ENCODE data around the gene FNDC3B.
"Not testable (repeated sequence)": the region's sequence is repeated elsewhere in the genome, so short reads cannot be mapped to it uniquely, and the experiment has no call there.

Gene FNDC3B

DNA sequence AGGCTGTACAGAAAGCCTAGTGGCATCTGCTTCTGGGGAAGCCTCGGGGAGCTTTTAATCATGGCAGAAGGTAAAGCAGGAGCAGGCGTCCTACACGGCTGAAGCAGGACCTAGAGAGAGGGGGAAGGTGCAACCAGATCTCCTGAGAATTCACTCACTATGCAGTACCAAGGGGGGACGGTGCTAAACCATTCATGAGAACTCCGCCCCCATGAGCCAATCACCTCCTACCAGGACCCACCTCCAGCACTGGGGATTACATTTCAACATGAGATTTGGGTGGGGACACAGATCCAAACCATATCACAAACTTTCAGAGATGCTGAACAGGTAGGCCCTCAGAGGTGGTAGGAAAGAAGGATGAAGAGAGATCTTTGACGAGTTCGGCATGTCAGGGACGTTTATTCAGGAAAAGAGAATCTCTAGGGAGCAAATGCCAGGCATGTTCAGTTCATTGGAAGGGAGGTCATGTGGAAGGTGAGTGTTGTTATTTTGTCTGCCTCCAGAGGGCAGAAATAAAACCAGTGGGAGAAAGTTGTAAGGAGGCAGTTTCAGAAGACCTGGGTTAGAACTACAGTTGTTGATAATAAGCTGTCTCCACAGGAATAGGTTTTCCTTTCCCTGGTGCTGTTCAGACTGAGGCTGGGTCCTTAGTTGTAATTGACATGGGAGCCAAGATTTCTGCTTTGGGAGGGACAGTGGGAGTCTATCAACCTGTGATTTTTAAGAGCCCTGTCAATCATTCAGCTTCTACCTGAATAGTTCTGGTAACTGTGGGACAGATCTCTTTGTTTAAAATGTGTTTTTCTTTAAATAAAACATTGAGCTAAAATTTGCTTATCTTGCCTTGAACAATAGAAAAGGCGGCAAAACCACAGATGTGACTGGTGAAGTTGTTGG, 4.3 kb upstream of the FNDC3B start:
- no peak for FAIRE-seq

DNA sequence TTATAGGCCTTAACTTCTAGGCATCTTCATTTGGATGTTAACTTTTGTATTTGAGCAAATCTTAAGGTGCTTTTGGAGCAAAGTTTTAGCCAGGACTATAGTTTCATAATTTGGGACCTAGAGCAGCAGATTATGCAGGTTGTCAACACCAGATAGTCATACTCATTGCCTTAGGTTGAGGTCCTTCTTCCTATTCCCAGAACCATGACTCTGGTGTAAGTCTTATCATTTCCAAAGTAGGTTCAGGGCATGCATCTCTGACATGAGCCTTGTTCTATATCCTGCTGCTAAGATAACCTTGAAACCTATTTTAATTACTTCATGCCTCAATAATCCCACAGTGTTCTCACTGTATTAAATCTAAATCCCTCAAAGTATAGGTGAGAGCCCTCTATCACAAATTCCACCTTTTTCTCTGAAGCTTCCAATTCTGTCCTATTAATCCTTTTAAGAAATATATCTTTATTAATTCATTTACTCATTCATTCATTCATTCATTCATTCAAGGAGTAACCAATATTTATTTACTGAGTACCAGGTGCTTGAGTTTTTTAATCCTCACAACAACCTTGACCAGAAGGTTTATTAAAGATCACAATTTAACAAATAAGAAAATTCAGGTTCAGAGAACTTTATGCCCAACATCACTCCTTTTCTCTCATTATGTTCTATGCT, 2.7 kb upstream of the FNDC3B start:
- FAIRE-seq: no peak

DNA sequence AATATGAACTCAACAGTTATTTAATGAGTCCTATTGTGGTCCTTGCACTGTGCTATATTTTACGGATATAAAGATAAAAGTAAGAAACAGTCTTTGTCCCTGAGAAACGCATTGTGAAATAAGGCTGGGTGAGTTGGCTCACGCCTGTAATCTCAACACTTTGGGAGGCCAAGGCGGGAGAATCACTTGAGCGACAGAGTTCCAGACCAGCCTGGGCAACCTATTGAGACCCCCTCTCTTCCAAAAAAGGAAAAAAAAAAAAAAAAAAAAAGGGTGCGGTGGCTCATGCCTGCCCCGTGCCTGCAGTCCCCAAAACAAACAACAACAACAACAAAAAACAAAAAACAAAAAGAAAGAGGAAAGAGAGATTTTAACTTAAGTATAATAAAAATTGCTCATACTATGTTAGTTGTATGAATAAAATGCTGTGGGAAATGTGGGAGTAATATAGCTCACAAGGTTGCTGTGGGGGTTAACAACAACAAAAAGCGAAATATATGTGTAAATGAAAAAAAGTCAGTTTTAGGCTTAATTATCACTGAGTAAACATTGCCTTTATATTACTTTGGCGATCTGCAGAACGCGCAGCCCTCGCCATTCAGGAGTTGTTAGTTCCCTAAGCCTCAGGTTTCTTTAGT, 461 bp upstream of the FNDC3B start:
- FAIRE-seq: no peak

DNA sequence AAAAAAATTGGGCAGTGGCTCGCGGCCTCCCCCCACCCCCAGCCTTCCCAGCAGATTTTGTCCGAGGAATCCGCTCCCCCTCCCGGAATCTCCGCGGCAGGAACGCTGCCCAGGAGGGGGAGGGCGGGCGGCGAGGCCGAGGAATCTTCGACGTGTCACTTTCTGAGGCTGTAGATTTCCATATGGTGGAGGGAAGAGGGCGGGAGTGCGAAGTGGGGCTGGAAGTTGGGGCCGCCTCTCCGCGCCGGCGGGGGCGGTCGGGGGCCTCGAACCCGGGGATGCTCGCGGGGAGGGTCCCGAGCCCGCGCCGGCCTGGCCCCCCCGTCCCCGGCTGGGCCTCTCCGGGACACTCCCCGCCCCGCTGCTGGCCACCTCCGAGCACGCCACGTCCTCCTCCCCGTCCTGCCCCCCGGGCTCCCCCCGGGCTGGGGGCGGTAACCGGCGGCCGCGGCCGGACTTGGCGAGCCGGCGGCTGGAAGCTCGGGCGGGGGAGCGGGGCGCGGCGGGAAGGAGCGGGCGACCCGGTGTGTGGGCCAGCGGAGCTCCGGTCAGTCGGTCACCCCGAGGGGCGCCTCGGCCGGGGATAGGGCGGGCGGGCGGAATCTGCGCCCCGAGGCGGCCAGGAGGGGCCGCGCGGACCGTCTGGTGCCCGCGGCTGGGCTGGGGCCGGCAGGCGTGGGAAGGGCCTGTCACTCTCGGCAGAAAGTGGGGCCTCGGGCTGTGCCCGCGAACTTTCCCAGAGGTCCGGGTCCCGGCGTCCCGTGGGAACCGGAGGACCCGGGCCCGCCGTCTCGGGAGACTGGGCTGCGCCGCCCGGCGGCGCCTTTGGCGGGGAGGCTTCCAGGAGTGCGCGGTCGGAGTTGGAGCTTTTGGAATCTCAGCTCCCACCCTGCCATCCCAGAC, 951 bp downstream of the FNDC3B start:
- no peak for FAIRE-seq

DNA sequence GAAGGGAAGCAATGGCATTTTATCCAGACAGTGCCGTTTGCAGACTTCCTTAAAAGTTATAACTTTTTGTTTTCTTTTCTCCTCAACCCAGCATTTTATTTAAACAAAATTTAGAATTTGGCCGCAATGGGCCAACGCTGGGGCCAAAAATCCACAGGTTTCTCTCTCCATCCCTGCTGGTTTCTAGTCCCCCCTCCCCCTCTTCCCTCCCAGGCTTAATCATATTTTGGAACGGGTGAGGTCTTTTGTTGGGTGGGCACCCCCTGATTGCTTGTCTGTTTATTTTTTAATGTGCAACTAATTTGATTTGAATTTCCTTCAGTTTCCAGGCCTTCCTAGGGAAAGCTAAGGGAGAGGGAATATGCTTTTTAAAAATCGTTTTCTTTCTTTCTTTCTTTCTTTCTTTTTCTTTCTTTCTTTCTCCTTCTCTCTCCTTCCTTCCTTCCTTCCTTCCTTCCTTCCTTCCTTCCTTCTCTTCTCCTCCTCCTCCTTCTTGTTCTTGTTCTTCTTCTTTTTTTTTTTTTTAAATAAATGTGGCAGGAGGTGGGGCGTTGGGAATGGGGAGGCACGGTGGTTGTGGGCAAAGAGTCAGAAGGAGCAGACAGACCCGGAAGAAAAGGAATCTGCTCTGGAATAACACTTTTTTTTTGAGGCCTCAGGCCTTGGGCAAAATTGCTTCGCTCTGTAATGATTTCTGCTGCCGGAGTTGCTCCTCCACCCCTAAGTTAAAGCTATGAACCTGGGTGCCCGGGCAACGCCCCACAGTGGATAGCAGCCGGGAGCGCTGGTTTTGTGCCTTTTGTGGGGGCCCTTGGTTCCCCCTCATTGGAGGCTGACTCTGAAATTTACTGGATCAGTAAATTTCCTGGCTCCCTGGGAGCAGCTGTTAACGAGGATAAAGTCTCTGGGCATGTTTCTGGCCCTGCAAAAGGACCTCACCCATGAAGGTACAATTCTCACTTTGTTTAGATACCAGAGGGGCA, 1.9 kb downstream of the FNDC3B start:
- FAIRE-seq: no peak

DNA sequence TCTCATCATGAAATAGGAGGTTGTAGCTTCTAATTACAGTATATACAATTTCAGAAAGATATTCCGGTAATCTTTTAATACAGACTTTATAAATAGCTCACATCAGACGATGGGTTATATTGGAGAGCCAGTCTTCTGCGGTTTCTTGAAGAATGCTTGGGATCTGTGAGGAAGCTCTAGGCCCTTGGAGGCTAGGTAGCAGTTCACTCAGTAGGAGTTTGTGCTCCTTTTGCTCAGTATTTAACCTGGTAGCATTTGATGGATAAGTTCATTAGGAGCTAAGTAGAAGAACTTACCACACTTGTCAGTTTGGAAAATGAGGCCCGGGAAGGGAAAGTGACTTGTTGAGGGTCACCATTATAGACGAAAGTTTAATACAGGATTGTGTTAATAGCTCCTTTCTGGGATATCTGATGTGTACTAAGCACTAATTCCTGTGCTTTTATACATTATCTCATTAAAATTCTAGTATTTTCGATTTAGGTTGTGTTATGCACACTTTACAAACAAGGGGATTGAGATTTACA, 2.8 kb downstream of the FNDC3B start:
- FAIRE-seq: peak; percentile 69

DNA sequence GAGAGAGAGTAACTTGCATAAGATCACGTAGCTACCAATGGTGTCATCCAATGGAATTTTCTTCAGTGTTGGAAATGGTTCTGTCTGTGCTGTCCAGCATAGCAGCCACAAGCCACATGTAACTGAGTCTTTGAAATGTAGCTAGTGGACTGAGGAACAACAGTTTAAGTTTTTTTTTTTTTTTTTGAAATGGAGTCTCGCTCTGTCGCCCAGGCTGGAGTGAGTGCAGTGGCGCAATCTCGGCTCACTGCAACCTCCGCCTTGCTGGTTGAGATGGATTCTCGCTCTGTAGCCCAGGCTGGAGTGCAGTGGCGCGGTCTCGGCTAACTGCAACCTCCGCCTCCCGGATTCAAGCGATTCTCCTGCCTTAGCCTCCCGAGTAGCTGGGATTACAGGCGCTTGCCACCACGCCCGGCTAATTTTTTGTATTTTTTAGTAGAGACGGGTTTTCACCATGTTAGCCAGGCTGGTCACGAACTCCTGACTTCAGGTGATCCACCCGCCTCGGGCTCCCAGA, 3.3 kb downstream of the FNDC3B start:
- FAIRE-seq: not testable (repeated sequence)

DNA sequence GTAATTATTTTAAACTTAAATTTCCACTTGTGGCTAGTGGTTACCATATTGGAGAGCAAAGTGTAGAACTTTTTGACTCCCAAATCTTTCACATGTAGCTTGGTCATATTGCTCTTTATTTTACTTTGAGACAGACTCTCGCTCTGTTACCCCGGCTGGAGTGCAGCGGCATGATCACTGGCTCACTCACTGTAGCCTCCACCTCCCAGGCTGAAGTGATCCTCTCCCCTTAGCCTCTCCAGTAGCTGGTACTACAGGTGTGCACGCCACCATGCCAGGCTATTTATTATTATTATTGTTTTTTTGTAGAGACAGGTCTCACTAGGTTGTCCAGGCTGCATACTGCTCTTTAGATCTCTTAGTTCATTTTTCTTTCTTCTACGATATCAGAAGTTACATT, 3.9 kb downstream of the FNDC3B start:
- no peak for FAIRE-seq

DNA sequence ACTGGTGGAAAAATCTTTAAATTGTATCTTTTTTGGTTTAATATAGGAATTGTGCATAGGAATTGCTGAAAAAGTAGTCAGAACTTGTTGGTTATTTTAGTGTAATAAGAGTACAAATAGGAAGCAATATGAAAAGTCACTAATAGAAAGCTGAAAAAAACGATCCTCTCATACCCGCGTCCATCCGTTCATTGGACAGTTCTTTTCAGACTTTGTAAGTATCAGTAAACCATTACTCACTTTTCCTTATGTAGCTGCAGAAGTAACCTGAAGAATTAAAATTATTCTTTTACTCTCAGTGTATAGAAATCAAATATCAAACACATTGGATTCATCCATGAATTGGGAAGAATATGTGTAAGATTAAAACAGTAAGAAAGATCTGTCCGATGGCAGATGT, 4.4 kb downstream of the FNDC3B start:
- no peak for FAIRE-seq

DNA sequence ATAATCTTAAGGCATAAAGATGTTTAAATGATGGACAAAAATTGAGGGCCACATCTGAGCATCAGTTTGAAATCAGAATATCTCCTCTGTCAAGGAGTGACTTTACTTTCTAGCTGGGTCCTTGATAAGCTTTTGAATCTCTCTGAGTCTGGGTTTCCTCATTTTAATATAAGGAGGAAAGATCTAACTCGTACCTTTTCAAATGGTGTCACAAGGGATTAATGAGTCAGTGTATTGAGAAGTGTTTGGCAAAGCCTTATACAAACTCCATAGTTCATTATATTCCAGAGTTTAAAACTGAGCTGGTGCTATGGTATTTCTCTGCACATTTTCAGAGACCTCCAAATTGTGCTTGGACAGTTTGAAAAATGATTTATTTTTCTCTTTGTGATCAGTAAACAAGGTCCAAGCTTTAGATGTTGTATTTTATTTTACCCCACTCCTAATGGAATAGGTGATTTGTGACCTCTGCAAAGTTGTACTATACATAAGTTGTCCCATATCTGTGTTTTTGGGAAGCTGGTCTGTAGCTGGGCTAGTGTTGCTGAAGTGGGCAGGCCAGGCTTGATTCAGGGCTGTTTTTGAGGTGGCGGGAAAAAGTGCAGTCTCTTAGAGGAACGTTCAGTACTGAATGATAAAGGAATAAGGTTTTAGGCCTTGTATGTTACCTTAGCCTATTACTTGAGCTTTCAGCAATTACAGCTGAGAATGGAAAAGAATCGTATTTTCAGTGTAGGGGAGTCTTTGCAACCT, 5.6 kb downstream of the FNDC3B start:
- no peak for FAIRE-seq

DNA sequence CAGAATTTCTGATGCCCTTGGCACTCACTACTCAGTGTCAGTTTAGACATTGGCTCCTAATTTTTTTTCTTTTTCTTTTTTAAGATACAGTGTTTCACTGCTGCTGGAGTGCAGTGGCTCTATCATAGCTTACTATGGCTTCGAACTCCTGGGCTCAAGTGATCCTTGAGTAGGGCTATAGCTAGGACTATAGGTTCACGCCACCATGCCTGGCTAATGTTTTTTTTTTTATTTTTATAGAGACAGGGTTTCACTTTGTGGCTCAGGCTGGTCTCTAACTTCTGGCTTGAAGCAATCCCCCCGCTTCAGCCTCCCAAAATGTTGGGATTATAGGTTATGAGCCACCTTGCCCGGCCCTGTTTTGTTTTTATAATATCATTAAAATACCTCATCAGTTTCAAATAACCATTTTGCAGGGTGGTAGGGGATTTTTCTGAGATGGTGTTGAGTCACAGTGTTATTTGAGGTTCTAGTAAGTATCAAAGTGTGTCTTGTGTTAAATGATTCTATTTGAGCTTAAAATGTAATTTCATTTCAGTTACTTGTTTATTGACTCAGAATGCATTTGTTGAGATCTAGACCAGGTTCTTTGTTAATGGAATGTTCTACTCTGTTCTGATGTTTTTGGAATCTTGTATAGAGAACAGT, 7.0 kb downstream of the FNDC3B start:
- FAIRE-seq: no peak

DNA sequence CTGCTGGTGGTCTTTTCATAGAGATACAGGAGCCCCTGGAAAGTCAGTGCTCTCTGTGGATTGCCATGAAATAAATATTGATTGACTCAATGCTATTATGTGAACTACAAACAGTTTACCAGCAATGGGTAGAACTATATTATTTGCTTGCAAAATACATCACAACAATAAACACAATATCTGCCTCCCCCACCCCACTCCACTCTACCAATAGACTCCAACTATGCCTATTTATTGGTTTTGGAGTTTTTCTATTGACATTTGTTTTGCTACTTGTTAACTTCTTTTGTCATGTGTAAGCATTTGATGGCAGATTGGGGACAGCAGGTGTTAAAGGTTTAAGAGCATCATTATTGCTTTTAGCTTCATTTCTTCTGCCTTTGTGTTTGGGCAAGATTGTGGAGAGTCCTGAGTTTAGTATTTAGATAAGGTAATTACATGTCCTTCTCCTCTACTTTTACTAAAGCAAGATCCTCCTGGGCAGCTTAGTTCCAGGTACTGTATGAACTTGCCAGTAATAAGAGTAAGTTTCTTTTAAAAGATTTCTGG, 8.3 kb downstream of the FNDC3B start:
- no peak for FAIRE-seq

DNA sequence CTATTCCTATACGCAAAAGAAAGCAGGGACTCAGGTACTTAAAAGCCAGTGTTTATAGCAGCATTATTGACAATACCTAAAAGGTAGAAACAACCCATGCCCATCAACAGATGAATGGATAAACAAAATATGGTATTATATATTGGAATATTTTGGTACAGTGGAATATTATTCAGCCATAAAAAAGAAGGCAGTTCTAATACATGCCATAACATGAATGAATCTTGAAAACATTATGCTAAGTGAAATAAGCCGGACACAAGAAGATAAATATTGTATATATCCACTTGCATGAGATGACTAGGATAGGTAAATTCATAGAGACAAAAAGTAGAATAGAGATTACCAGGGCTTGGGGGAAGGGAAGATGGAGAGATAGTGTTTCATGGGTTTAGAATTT, 9.2 kb downstream of the FNDC3B start:
- no peak for FAIRE-seq

DNA sequence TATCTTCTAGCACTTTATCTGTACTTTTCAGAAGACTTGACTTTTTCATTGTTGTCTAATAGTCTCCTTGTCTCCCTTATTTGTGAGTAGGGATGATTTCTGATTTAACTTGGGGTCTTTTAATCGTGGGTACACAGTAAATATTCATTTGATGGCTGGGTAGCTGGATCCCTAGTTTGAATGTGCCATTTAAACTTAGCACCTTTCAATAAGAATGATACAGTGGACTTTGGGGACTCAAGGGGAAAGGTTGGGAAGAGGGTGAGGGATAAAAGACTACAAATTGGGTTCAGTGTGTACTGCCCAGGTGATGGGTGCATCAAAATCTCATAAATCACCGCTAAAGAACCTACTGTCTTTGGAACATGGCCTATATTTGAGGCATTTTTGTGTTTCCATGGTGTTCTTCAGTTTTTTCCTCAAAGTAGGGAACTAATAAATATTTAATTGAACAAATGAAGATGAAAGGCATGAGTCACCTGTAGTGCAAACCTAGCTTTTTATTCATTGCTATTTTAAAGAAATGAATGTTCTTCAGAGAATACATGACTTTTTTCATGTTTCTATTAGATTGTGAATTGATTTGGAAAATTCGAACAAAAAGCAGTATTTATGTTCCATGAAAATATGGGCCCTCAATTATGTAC, 12.1 kb downstream of the FNDC3B start:
- FAIRE-seq: peak; percentile 58

DNA sequence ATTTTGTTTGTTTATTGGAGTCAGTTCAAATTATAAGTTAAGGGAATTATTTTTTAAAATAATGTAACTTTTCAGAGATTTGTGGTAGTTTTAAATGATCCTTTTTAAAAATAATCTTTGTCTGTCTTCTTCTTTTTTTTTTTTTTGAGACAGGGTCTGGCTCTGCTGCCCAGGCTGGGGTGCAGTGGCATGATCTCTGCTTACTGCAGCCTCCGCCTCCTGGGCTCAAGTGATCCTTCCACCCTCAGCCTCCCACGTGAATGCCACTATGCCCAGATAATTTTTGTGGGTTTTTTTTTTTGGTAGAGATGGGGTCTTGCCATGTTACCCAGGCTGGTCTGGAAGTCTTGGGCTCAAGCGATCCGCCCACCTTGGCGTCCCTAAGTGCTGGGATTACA, 12.6 kb downstream of the FNDC3B start:
- no peak for FAIRE-seq

DNA sequence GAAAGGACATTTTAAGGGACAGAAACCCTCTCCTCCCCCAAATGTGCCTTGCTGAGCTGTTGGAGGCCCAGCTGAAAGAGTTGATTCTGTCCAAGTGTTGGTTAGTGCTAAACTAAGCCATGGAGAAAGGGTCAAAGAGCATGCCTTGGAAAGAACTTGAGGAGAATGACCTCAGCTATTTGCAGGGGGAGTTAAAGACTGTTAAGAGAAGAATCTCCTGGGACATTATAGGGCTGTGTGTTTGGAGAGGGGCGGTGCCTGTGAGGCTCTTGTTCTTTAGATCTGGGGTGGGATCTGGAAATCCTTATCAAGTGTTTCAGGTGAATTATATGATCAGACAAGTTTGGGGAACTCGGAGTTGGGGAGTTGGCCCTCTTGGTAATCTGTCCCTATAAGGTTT, 13.0 kb downstream of the FNDC3B start:
- no peak for FAIRE-seq

DNA sequence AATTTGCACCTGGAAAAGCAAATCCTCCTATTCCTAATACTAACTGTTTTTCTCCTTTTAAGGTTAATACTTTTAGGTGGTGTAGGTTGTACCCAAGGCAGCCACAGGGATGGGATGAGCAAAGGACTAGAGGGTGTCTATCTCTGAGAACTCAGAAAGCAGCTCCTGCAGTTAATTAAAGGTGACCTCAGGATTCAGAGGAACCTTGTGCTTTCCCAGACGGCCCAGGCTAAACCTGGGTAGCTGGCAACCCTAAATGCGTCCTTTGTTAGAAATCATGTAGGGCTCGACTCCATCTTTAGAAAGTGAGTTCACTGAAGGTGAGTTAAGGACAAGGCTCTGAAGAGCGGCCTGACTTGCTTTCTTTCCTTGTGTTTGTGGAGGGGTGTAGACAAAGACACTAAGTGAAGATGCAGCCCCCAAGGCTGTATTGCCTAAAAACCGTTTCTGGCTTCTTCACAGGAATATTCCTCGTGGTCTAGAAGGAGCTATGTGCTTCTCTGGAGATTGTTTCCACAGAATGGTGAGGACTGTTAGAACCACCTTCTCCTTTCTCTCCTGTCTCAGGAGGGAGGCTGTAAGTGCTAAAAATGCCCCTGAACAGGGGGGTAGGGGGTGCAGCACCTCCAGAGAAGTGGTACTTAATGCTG, 14.9 kb downstream of the FNDC3B start:
- no peak for FAIRE-seq

DNA sequence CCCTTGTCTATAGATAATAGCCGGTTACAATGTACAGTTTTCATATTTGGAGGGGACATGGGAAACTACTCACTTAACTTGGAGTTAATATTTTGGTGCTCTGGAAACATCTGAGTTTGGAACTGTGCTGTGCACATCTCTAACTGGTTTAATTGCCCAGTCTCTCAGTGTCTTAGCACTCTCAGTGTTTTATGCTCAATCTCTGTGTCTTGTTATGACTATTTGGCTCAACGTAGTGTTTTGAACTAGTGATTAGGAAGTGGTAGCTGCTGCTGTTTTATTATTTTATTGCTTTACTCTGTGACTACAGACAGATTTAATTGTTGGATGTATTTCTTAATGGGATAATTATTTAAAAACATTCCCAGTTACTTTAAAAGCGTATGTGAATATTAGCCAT, 17.0 kb downstream of the FNDC3B start:
- no peak for FAIRE-seq
